GM23338 (cell line): ENCODE data around the gene ACO2. TPM values are rescaled to one million over a fixed set of nuclear protein-coding genes. Genes with fewer than 3 reads are reported as not detected.

ENCODE experiments used
- ATAC-seq: fragments of 200-7000 bp; cut with Tn5 transposase; 3 replicates; pipeline ENCODE4 v1.9.1; 2020
- DNase-seq: peaks from one replicate; pipeline ENCODE4 v3.0.0-alpha.2; 2015; ENCODE audit warnings: low spot score
- H2AFZ ChIP-seq: fragments of 200-600 bp; sonication (generic); 2 replicates; pipeline ENCODE4 v1.8.0; 2016; ENCODE audit warnings: antibody characterized with exemption, mild to moderate bottlenecking, moderate library complexity
- H3F3A ChIP-seq: fragments of 200-600 bp; sonication (generic); replicated peaks from 2 replicates; pipeline ENCODE4 v1.8.0; 2017; ENCODE audit warnings: antibody characterized with exemption, mixed run types, low read depth
- H3K27ac ChIP-seq: fragments of 200-600 bp; sonication (generic); 2 replicates; pipeline ENCODE4 v1.6.1; 2016; ENCODE audit warnings: low read depth
- H3K27me3 ChIP-seq: fragments of 200-600 bp; sonication (generic); 2 replicates; pipeline ENCODE4 v1.8.0; 2016; ENCODE audit warnings: mild to moderate bottlenecking, mixed run types, moderate library complexity; ENCODE audit not compliant: insufficient read depth
- H3K36me3 ChIP-seq: fragments of 200-600 bp; sonication (generic); 2 replicates; pipeline ENCODE4 v1.8.0; 2016; ENCODE audit warnings: mild to moderate bottlenecking; ENCODE audit not compliant: insufficient read depth
- H3K4me1 ChIP-seq: fragments of 200-600 bp; sonication (generic); 2 replicates; pipeline ENCODE4 v1.8.0; 2016; ENCODE audit warnings: mild to moderate bottlenecking, moderate library complexity; ENCODE audit not compliant: insufficient read depth
- H3K4me2 ChIP-seq: fragments of 200-600 bp; sonication (generic); 2 replicates; pipeline ENCODE4 v1.7.1; 2017; ENCODE audit warnings: mixed run types
- H3K4me3 ChIP-seq: fragments of 200-600 bp; sonication (generic); 2 replicates; pipeline ENCODE4 v1.6.1; 2016; ENCODE audit warnings: mixed run types
- H3K79me2 ChIP-seq: fragments of 200-600 bp; sonication (generic); replicated peaks from 2 replicates; pipeline ENCODE4 v1.8.0; 2017; ENCODE audit warnings: mild to moderate bottlenecking; ENCODE audit not compliant: insufficient read depth
- H3K9me2 ChIP-seq: fragments of 200-600 bp; sonication (generic); 2 replicates; pipeline ENCODE4 v1.8.0; 2017; ENCODE audit not compliant: insufficient read depth
- H4K20me1 ChIP-seq: fragments of 200-600 bp; sonication (generic); replicated peaks from 2 replicates; pipeline ENCODE4 v1.8.0; 2017; ENCODE audit warnings: mild to moderate bottlenecking; ENCODE audit not compliant: insufficient read depth
- H3K27ac Mint-ChIP-seq: 2 replicates; pipeline ENCODE4 v1.8.0; 2020; ENCODE audit warnings: inconsistent platforms, mild to moderate bottlenecking, moderate library complexity, mixed read lengths
- H3K27me3 Mint-ChIP-seq: 3 replicates; pipeline ENCODE4 v1.8.0; 2022; ENCODE audit warnings: low read depth, mild to moderate bottlenecking, moderate library complexity, mixed read lengths, inconsistent platforms; ENCODE audit not compliant: insufficient read depth, poor library complexity
- H3K36me3 Mint-ChIP-seq: 3 replicates; pipeline ENCODE4 v1.8.0; 2021; ENCODE audit warnings: low read depth, mild to moderate bottlenecking, inconsistent platforms, moderate library complexity, mixed read lengths
- H3K4me1 Mint-ChIP-seq: 3 replicates; pipeline ENCODE4 v1.8.0; 2020; ENCODE audit warnings: mild to moderate bottlenecking, inconsistent platforms, mixed read lengths
- H3K4me3 Mint-ChIP-seq: 3 replicates; pipeline ENCODE4 v1.8.0; 2021; ENCODE audit warnings: moderate library complexity, mild to moderate bottlenecking, inconsistent platforms, mixed read lengths
- H3K9me3 Mint-ChIP-seq: 3 replicates; pipeline ENCODE4 v1.8.0; 2020; ENCODE audit warnings: moderate library complexity, mild to moderate bottlenecking, inconsistent platforms, mixed read lengths
- CREB1 ChIP-seq: fragments of 250-450 bp; sonication (Bioruptor Pico); IDR thresholded peaks from 2 replicates; pipeline ENCODE4 v1.5.0; 2020; ENCODE audit warnings: low read depth, mild to moderate bottlenecking, moderate library complexity
- EZH2 ChIP-seq: fragments of 200-600 bp; sonication (generic); IDR thresholded peaks from one replicate; pipeline ENCODE4 v1.8.0; 2017; ENCODE audit warnings: antibody characterized with exemption, mild to moderate bottlenecking, low read depth; ENCODE audit not compliant: unreplicated experiment
- EZH2phosphoT487 ChIP-seq: fragments of 200-600 bp; sonication (generic); IDR thresholded peaks from one replicate; pipeline ENCODE4 v1.8.1; 2018; ENCODE audit warnings: antibody characterized with exemption; ENCODE audit not compliant: unreplicated experiment
- POLR2AphosphoS5 ChIP-seq: IDR thresholded peaks from 2 replicates; pipeline ENCODE4 v1.6.1; 2016; ENCODE audit warnings: antibody characterized with exemption, low read depth
- STAT1 ChIP-seq: IDR thresholded peaks from one replicate; pipeline ENCODE4 v1.6.1; 2016; ENCODE audit warnings: antibody characterized with exemption; ENCODE audit not compliant: unreplicated experiment
- ZNF331 ChIP-seq: fragments of 250-450 bp; sonication (Bioruptor Pico); IDR thresholded peaks from 2 replicates; pipeline ENCODE4 v1.5.0; 2020; ENCODE audit warnings: low read depth, mild to moderate bottlenecking, moderate library complexity
- polyA plus RNA-seq: library from polyadenylated mRNA; unstranded; fragments of >200 nt; fragmentation: Nextera tagmentation; extraction: Ambion mirVana; gene quantifications from 2 replicates; pipeline ENCODE4 v1.2.1, GENCODE V29; 2016
- total RNA-seq: library from RNA; depleted of rRNA; stranded (reverse); fragments of >200 nt; shearing (Covaris generic); gene quantifications from 2 replicates; pipeline ENCODE4 v1.2.3, GENCODE V29; 2014
- TF ChIP-seq, protein P1 (sequence below), 2 experiments: fragments of 200-600 bp in 1 of 2; sonication (generic) in 1 of 2; conservative IDR thresholded peaks; 2 replicates each; pipeline versions ENCODE4 v1.5.1 to v1.6.1; 2016 to 2017; ENCODE audit warnings: antibody characterized with exemption in 2 of 2, low read depth in 2 of 2, mild to moderate bottlenecking in 2 of 2, moderate library complexity in 1 of 2
- TF ChIP-seq, protein P2 (sequence below): IDR thresholded peaks from 2 replicates; pipeline ENCODE4 v1.6.1; 2016; ENCODE audit warnings: antibody characterized with exemption
- TF ChIP-seq, protein P3 (sequence below): IDR thresholded peaks from one replicate; pipeline ENCODE4 v1.6.1; 2018; ENCODE audit warnings: antibody characterized with exemption; ENCODE audit not compliant: unreplicated experiment

The ACO2 gene
- total and polyA plus RNA-seq, 2 experiments from 2014 or later, result 36.2 to 79.7 TPM

DNA sequence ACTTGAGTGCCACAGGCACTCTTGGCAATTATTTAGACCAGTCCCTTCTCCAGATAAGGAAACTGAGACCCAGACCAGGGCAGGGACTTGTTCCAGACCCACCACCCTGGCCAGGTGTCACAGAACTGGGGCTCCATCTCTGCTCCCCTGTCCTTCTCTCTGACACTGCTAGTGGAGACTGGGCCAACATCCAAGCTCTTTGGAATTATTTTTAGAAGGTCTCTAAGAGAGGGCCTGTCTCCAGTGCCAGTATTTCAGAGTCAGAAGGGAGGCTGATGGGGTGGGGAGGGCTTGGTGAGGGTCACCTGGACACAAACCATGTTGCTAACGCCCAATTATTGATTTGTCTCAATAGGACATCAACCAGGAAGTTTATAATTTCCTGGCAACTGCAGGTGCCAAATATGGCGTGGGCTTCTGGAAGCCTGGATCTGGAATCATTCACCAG, 42.6 kb downstream of the ACO2 start:
- no peaks in the 10 kb centered on the region for H3K9me2 ChIP-seq
- ATAC-seq (no peak), DNase-seq (no peak)
- peaks cover 16% of the 10 kb centered on the region for H3K4me1 ChIP-seq
- no peaks in the 10 kb centered on the region; the same call in 1 of the 2 replicates for H4K20me1 ChIP-seq
- H3K27me3 Mint-ChIP-seq, result peaks cover 10% of the 10 kb centered on the region
- H3K79me2 ChIP-seq, result no peaks in the 10 kb centered on the region
- peaks cover 22% of the 10 kb centered on the region for H3K4me1 Mint-ChIP-seq
- H3K36me3 Mint-ChIP-seq, result peaks cover 52% of the 10 kb centered on the region
- H3K27ac ChIP-seq, result peak overlapping the region; percentile 66
- H3K9me3 Mint-ChIP-seq, result no peaks in the 10 kb centered on the region
- H3K4me2 ChIP-seq, result no peak overlapping the region
- no peak overlapping the region for H3K4me3 Mint-ChIP-seq
- TF ChIP-seq EZH2 (no peak), STAT1 (no peak), CREB1 (CRISPR knock-in tag) (no peak), POLR2AphosphoS5 (no peak), ZNF331 (CRISPR knock-in tag) (no peak), EZH2phosphoT487 (no peak)
- no peak overlapping the region for H3K4me3 ChIP-seq
- no peak overlapping the region for H2AFZ ChIP-seq
- no peaks in the 10 kb centered on the region for H3K27me3 ChIP-seq
- peaks cover 12% of the 10 kb centered on the region; the same call in 1 of the 2 replicates for H3F3A ChIP-seq
- no peak overlapping the region; the same call in 1 of the 2 replicates for H3K27ac Mint-ChIP-seq
- H3K36me3 ChIP-seq, result no peaks in the 10 kb centered on the region

DNA sequence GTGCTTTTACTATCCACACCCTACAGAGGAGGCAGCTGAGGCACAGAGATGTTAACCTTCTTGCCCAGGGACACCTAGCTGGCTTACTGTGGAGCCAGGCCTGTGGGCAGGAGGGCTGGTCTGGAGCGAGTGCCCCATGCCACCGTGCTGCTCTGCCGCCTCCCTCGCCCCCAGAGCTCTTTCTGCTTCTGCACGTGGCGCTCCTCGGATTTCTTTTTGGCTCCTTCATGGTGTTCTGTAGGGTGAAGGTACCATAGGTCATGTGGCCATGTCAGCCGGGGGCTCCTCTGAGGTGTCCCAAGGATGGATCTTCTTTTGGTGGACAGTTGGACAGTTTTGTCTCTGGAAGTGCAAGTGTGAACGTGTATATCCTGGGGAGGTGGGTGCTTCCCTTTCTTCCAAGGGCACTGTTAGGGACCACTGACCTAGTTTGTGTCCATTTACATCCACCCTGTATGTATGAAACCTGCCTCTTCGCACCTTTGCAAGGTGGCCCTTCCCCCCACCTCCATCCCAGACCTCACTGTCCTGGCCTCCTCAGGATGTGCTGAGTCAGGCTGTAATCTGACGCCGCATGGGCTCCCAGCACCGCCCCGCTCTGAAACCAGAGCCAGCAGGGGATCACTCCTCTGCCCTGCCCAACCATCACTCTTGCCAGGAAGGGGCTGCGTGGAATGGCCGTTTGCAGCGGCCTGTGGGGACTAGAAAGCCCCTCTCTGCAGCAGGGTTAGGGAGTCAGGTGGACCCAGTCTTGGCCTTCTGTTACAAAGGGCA, 43.7 kb downstream of the ACO2 start:
- Histone ChIP-seq H3F3A (peaks cover 12% of the 10 kb centered on the region), H3K27ac (peak overlapping the region; percentile 87), H3K9me2 (no peaks in the 10 kb centered on the region), H4K20me1 (no peaks in the 10 kb centered on the region; the same call in 1 of the 2 replicates), H3K79me2 (no peaks in the 10 kb centered on the region), H3K4me3 (no peak overlapping the region), H3K27me3 (no peaks in the 10 kb centered on the region), H3K4me2 (peak overlapping the region; percentile 61; the same call in 1 of the 2 replicates), H3K4me1 (peaks cover 16% of the 10 kb centered on the region), H2AFZ (no peak overlapping the region), H3K36me3 (no peaks in the 10 kb centered on the region)
- Mint-ChIP-seq H3K4me3 (peak overlapping the region; percentile 28; the same call in 2 of the 3 replicates), H3K36me3 (peaks cover 45% of the 10 kb centered on the region), H3K27ac (peak overlapping the region; percentile 96), H3K4me1 (peaks cover 22% of the 10 kb centered on the region), H3K27me3 (peaks cover 10% of the 10 kb centered on the region), H3K9me3 (no peaks in the 10 kb centered on the region)
- peak; percentile 96 for ATAC-seq
- TF ChIP-seq POLR2AphosphoS5, result peak; percentile 68
- TF ChIP-seq CREB1 (CRISPR knock-in tag), result peak; percentile 45
- TF ChIP-seq EZH2phosphoT487, result no peak
- peak; percentile 96 for DNase-seq

DNA sequence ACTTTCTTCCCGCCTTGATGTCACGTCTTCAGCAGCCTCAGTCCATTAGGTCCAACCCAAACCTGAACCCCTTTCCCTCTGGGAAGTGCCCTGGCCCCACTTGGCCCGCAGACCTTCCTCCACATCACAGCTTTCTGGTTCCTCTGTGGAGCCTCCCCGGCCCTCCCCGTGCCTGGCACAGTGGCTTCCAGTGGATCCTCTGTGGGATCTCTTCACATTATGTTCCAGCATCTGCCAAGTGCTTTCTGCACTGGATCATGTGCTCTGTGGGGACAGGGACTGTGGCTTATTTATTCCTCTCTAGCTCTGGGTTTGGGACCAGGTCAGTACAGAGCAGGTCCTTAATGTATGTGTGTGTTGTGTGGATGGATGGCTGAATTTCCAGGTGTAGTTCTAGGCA, 44.5 kb downstream of the ACO2 start:
- Mint-ChIP-seq H3K9me3 (no peaks in the 10 kb centered on the region), H3K36me3 (peaks cover 37% of the 10 kb centered on the region), H3K4me3 (peak overlapping the region; percentile 41; the same call in 1 of the 3 replicates), H3K27ac (peak overlapping the region; percentile 96), H3K4me1 (peaks cover 22% of the 10 kb centered on the region), H3K27me3 (peaks cover 10% of the 10 kb centered on the region)
- ATAC-seq (no peak), DNase-seq (no peak)
- H3K9me2 ChIP-seq, result no peaks in the 10 kb centered on the region
- H3K4me2 ChIP-seq, result peak overlapping the region; percentile 61; the same call in 1 of the 2 replicates
- no peak overlapping the region for H3K4me3 ChIP-seq
- H4K20me1 ChIP-seq, result no peaks in the 10 kb centered on the region; the same call in 1 of the 2 replicates
- H3K27ac ChIP-seq, result peak overlapping the region; percentile 87
- no peaks in the 10 kb centered on the region for H3K79me2 ChIP-seq
- peaks cover 18% of the 10 kb centered on the region for H3F3A ChIP-seq
- H3K4me1 ChIP-seq, result peaks cover 16% of the 10 kb centered on the region
- H3K36me3 ChIP-seq, result no peaks in the 10 kb centered on the region
- H3K27me3 ChIP-seq, result no peaks in the 10 kb centered on the region
- no peak overlapping the region for H2AFZ ChIP-seq
- TF ChIP-seq, protein P1, sequence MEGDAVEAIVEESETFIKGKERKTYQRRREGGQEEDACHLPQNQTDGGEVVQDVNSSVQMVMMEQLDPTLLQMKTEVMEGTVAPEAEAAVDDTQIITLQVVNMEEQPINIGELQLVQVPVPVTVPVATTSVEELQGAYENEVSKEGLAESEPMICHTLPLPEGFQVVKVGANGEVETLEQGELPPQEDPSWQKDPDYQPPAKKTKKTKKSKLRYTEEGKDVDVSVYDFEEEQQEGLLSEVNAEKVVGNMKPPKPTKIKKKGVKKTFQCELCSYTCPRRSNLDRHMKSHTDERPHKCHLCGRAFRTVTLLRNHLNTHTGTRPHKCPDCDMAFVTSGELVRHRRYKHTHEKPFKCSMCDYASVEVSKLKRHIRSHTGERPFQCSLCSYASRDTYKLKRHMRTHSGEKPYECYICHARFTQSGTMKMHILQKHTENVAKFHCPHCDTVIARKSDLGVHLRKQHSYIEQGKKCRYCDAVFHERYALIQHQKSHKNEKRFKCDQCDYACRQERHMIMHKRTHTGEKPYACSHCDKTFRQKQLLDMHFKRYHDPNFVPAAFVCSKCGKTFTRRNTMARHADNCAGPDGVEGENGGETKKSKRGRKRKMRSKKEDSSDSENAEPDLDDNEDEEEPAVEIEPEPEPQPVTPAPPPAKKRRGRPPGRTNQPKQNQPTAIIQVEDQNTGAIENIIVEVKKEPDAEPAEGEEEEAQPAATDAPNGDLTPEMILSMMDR (conservative IDR thresholded peaks at IDR 0.05; ENCODE audit: low read depth in 2 of 2), result no peak
- no peak for TF ChIP-seq POLR2AphosphoS5
- TF ChIP-seq, protein P2, sequence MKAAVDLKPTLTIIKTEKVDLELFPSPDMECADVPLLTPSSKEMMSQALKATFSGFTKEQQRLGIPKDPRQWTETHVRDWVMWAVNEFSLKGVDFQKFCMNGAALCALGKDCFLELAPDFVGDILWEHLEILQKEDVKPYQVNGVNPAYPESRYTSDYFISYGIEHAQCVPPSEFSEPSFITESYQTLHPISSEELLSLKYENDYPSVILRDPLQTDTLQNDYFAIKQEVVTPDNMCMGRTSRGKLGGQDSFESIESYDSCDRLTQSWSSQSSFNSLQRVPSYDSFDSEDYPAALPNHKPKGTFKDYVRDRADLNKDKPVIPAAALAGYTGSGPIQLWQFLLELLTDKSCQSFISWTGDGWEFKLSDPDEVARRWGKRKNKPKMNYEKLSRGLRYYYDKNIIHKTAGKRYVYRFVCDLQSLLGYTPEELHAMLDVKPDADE, result no peak
- TF ChIP-seq, protein P3, sequence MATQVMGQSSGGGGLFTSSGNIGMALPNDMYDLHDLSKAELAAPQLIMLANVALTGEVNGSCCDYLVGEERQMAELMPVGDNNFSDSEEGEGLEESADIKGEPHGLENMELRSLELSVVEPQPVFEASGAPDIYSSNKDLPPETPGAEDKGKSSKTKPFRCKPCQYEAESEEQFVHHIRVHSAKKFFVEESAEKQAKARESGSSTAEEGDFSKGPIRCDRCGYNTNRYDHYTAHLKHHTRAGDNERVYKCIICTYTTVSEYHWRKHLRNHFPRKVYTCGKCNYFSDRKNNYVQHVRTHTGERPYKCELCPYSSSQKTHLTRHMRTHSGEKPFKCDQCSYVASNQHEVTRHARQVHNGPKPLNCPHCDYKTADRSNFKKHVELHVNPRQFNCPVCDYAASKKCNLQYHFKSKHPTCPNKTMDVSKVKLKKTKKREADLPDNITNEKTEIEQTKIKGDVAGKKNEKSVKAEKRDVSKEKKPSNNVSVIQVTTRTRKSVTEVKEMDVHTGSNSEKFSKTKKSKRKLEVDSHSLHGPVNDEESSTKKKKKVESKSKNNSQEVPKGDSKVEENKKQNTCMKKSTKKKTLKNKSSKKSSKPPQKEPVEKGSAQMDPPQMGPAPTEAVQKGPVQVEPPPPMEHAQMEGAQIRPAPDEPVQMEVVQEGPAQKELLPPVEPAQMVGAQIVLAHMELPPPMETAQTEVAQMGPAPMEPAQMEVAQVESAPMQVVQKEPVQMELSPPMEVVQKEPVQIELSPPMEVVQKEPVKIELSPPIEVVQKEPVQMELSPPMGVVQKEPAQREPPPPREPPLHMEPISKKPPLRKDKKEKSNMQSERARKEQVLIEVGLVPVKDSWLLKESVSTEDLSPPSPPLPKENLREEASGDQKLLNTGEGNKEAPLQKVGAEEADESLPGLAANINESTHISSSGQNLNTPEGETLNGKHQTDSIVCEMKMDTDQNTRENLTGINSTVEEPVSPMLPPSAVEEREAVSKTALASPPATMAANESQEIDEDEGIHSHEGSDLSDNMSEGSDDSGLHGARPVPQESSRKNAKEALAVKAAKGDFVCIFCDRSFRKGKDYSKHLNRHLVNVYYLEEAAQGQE, result no peak
- TF ChIP-seq EZH2, result no peak
- no peak for TF ChIP-seq CREB1 (CRISPR knock-in tag)
- TF ChIP-seq ZNF331 (CRISPR knock-in tag), result no peak
- TF ChIP-seq EZH2phosphoT487, result no peak
